ENCODE measurements around the gene P2RY6. TPM values are rescaled to one million over a fixed set of nuclear protein-coding genes. Genes with fewer than 3 reads are reported as not detected.

Gene P2RY6
- total RNA-seq, 1 experiment from 2014 or later = 34.7 TPM

- BruUV-seq (replicated peaks) = no TSS peak
- Histone ChIP-seq H3F3A (ENCODE audit: insufficient read depth, low read depth) (peaks cover 29% of the 10 kb centered on the region), H3K27me3 (ENCODE audit: insufficient read depth, low read depth) (no peaks in the 10 kb centered on the region), H3K4me2 (no peak overlapping the region), H3K9me3 (ENCODE audit: insufficient read depth, low read depth) (no peaks in the 10 kb centered on the region), H3K4me3 (no peak overlapping the region), H3K27ac (no peak overlapping the region), H3K79me2 (ENCODE audit: low read depth) (0 out of 2 replicates have a peak, but pooled peaks cover 10% of the 10 kb centered on the region), H3K4me1 (replicated peaks; ENCODE audit: insufficient read depth) (peaks cover 9% of the 10 kb centered on the region), H4K20me1 (ENCODE audit: insufficient read depth) (peaks cover 15% of the 10 kb centered on the region), H2AFZ (no peak overlapping the region), H3K36me3 (ENCODE audit: low read depth) (peaks cover 19% of the 10 kb centered on the region; the same call in 1 of the 2 replicates), H3K9me2 (ENCODE audit: insufficient read depth) (no peaks in the 10 kb centered on the region)
- ChIA-PET POLR2A (ENCODE audit: unreplicated experiment) (no interaction called here), CTCF (interaction anchor here (0.5 to 1.5 kb wide), 4 partner anchors 9 to 443 kb away, joined by 3 to 18 read pairs (median 3); no protein-coding TSS in a partner anchor)
- intact Hi-C loops (cut with micrococcal nuclease; ENCODE audit: unreplicated experiment) = no loop called here
- TF ChIP-seq CTCF (conservative IDR thresholded peaks at IDR 0.05) (no peak), EZH2 (IDR thresholded peaks at IDR 0.05; ENCODE audit: low read depth) (no peak)
- no peak for DNase-seq
Observed at GRCh38 chr11:73298233-73298632, 26.1 kb downstream of the P2RY6 start.

GRCh38 chr11:73299751-73300150 is 27.6 kb downstream of the P2RY6 start:
- no peaks in the 10 kb centered on the region for H3K9me3 ChIP-seq (ENCODE audit: insufficient read depth, low read depth)
- peaks cover 15% of the 10 kb centered on the region for H4K20me1 ChIP-seq (ENCODE audit: insufficient read depth)
- H2AFZ ChIP-seq = no peak overlapping the region
- BruUV-seq (replicated peaks) = no TSS peak
- peaks cover 27% of the 10 kb centered on the region for H3F3A ChIP-seq (ENCODE audit: insufficient read depth, low read depth)
- peaks cover 17% of the 10 kb centered on the region; the same call in 1 of the 2 replicates for H3K36me3 ChIP-seq (ENCODE audit: low read depth)
- intact Hi-C loops (cut with micrococcal nuclease; ENCODE audit: unreplicated experiment) = no loop called here
- ChIA-PET POLR2A (ENCODE audit: unreplicated experiment) (no interaction called here), CTCF (no interaction called here)
- H3K27me3 ChIP-seq (ENCODE audit: insufficient read depth, low read depth) = no peaks in the 10 kb centered on the region
- TF ChIP-seq EZH2 (IDR thresholded peaks at IDR 0.05; ENCODE audit: low read depth) (no peak), CTCF (conservative IDR thresholded peaks at IDR 0.05) (no peak)
- no peaks in the 10 kb centered on the region for H3K9me2 ChIP-seq (ENCODE audit: insufficient read depth)
- H3K27ac ChIP-seq = no peak overlapping the region
- H3K4me3 ChIP-seq = no peak overlapping the region
- no peak for DNase-seq
- no peak overlapping the region for H3K4me2 ChIP-seq
- 0 out of 2 replicates have a peak, but pooled peaks cover 6% of the 10 kb centered on the region for H3K79me2 ChIP-seq (ENCODE audit: low read depth)
- H3K4me1 ChIP-seq (replicated peaks; ENCODE audit: insufficient read depth) = peaks cover 6% of the 10 kb centered on the region

- peaks cover 18% of the 10 kb centered on the region for H3K79me2 ChIP-seq (ENCODE audit: low read depth)
- H3K4me3 ChIP-seq = peak overlapping the region; percentile 48; the same call in 1 of the 2 replicates
- no peak for DNase-seq
- BruUV-seq (replicated peaks) = no TSS peak
- H3K36me3 ChIP-seq (ENCODE audit: low read depth) = no peaks in the 10 kb centered on the region
- no peaks in the 10 kb centered on the region for H3K9me3 ChIP-seq (ENCODE audit: insufficient read depth, low read depth)
- TF ChIP-seq EZH2 (IDR thresholded peaks at IDR 0.05; ENCODE audit: low read depth) (no peak), CTCF (conservative IDR thresholded peaks at IDR 0.05) (no peak; the same call in 1 of the 2 replicates)
- no peaks in the 10 kb centered on the region for H3K9me2 ChIP-seq (ENCODE audit: insufficient read depth)
- POLR2A ChIA-PET (ENCODE audit: unreplicated experiment) = interaction anchor here (0.9 kb wide), 1 partner anchor 718 kb away, joined by 4 read pairs; no protein-coding TSS in a partner anchor
- intact Hi-C loops (cut with micrococcal nuclease; ENCODE audit: unreplicated experiment) = loop anchor here (2.0 to 5.0 kb wide), 2 partner anchors 291 to 355 kb away; partner anchors contain the start of gene FAM168A
- no peak overlapping the region for H3K27ac ChIP-seq
- H3K4me1 ChIP-seq (replicated peaks; ENCODE audit: insufficient read depth) = peaks cover 15% of the 10 kb centered on the region
- peaks cover 3% of the 10 kb centered on the region for H4K20me1 ChIP-seq (ENCODE audit: insufficient read depth)
- H3F3A ChIP-seq (ENCODE audit: insufficient read depth, low read depth) = peaks cover 44% of the 10 kb centered on the region
- no peaks in the 10 kb centered on the region for H3K27me3 ChIP-seq (ENCODE audit: insufficient read depth, low read depth)
- no peak overlapping the region for H2AFZ ChIP-seq
- CTCF ChIA-PET = interaction anchor here (0.5 to 3.8 kb wide), 9 partner anchors 21 to 569 kb away, joined by 3 to 56 read pairs (median 5); no protein-coding TSS in a partner anchor
- peak overlapping the region; percentile 77 for H3K4me2 ChIP-seq
Observed at GRCh38 chr11:73306069-73306841, 34.1 kb downstream of the P2RY6 start.
